Body of pancreas (tissue), 4 donors: ENCODE measurements around the gene XPO6.

ENCODE experiments used
- CTCF ChIP-seq, 7 experiments: fragments of 450-650 bp in 4 of 7; fragments of 200-600 bp in 3 of 7; sonication (generic) in 3 of 7; IDR thresholded peaks; one replicate each; pipeline ENCODE4 v1.5.1; 2016 to 2019; ENCODE audit warnings: antibody characterized with exemption in 7 of 7
- POLR2A ChIP-seq, 3 donors: fragments of 450-650 bp; IDR thresholded peaks; one replicate each; pipeline ENCODE4 v1.6.1; 2016; ENCODE audit warnings: antibody characterized with exemption in 3 of 3, mild to moderate bottlenecking in 2 of 3

- TF ChIP-seq CTCF (IDR thresholded peaks at IDR 0.05) (no peak), POLR2A (IDR thresholded peaks at IDR 0.05) (no peak)
Observed at GRCh38 chr16:28260193-28260592, 48.4 kb upstream of the XPO6 start.
